NOMO-1 (cell line): ENCODE results near the gene ALCAM.

Source experiments
- DNase-seq, 2 experiments: peaks; one replicate each; lab custom pipeline; 2025; ENCODE audit not compliant: unreplicated experiment in 2 of 2; lab: John Stamatoyannopoulos, UW

The ALCAM gene

DNA sequence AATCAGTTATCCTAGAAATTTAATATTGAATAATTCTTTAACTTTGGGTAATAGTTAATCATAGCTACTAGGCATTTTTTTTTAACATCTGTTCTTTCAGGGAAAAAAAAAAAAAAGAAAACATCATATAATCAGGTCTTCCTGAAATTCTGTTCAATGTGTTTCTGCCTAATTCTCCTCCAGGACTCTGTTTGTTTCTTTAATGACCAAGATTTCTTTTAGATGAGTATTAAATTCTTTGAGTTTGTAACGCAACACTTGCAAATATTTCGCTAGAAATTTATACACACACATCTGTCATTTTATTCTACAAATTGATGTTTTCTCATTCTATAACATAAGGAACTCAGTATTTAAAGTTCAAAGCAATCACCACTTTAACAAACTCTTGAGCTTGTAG lies 56.7 kb downstream of the ALCAM start:
- DNase-seq = no peak

DNA sequence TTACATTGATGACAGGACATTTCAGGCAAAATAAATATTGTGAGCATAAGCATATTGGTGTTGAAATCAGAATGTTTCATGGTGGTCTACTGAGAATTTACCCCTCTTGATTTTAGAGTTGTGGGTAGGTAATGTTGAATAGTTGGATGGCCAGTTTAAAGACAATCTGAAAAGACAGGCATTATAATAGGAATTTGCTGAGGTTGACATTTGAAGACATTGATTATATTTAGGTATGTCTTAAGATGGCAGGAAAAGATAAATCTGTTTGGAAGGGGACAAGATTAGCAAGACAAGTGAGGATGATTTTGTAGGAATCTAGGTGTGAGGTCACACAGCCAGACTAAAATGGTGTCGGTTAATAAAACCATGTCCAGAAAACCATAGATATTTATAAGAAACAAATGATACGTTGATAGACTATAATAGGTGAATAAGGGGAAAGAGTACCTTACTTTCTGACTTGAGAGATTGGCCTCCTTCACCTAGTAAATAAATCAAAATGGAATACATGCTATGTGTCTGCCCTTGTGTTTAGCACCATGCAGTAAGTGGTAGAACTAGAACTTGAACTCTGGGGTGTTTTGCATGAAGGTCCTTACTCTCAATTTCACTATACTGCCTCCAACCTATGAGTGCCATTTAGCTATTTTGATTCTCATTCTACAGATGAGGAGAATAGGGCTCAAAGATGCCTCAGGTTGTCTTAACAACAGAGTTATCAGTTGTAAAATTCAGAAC lies 57.9 kb downstream of the ALCAM start:
- DNase-seq = no peak

DNA sequence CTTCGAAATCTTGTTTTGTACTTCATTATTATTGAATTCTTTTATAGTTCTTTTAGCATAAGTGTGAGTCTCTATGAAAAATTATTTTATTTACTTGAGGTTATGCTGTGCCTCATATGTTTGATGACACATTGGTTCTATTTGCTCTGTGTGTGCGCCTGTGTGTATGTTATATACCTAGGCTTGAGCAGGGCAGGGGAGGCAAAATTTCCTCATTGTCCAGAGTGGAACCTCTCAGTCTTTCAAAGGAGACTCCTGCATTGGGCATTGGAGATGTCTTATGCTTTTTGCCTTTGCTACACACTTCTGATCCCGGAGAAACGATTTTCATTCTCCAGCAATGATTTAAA lies 58.4 kb downstream of the ALCAM start:
- DNase-seq = no peak

DNA sequence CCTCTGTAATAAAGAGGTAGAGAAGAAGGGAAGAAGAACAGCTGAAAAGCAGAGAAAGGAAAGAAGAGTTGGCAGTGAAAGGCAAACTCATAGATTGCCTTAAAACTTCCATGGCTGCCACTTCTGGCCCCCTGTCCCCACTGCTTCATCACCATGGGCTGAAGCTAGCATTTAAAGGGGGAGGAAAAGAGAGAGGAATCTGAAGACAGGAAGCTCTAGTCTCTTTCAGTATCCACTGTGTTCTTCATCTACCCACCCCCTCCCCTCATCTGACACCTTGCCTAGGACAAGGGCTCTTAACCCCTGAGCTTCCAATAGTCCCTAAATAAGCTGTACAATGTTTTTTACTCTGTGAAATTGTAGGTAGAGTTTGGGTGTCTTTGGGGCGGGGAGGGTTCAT lies 60.6 kb downstream of the ALCAM start:
- no peak for DNase-seq

DNA sequence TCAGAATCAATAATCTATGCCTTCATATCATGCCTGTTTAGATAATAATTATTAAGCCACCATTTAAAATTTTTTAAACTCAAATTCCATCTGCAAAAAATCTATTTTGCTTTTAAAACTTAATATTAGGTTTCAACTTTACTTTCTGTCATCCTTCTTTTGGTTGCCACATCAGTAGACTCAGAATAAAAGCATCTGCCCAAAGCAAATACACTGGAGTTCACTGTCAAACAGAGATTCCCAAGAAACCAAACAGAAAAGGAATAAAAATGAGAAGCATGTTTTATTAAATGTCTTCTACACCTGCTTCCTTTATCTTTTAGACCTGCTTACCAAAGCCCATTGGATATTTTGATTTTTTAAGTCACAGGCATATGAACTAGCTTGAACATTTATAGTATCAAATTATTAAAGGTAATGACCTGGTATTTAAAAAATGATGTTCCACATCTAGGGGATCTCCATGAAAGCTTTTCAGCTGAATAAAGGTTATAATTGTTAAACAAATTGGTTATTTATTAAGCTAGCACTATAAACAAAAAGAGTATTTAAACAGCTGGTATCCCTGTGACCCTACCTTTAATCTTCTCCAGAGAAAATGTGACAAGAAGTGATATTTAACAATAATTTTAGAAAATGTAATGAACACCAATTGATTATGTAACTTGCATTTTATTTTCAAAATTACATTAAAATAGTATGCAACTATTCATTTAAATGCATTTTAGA lies 62.5 kb downstream of the ALCAM start:
- DNase-seq = no peak

DNA sequence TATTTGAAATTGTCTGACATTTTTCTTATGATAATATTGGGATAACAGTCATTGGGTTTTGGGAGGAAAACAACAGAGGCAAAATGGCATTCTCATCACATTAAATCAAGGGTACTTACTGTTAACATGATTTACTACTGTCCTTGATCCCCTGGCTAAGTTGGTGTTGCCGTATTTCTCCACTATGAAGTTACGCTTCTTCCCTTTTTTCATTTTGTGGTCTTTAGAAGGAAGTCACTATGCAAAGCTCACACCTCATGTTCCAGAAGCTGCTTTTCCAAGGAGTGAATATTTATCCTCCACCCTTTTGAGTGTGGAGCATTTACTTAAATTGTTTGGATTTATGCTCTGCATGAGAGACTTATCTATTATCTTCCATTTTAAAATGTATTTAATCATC lies 63.7 kb downstream of the ALCAM start:
- DNase-seq = peak; percentile 58 to 80

DNA sequence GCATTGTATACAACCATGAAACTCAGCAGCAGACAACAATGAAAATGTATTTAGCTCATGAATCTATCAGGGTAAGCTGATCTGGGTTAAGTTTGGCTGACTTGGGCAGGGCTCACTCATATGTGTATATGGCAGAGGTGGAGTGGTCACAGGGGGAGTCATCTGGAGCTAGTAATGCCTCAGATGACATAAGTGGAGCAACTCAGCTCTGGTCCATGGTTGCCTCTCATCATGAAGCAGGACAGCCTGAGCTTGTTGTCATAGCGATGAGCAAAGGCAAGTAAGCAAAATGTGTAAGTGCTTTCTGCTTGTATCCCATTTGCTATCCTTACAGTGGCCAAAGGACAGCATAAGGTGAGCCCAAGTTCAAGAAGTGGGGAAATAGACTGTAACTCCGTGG lies 64.5 kb downstream of the ALCAM start:
- DNase-seq = no peak

DNA sequence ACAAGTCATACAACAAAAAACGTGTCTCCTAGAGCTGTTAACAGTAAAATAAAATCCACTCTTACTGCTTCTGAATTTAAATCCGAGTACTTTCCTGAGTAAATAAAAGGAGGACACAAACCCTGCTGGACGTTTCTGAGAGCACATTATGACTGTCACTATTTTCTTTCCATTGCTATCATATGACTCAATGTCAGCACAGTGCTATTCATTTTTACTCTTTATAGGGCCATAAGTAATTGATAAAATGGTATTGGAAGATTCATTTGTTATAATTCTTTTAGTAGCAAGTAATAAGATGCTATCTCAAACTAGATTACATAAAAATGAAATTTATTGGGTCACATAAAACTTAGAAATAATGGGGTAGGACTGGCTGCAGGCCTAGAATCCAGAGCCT lies 68.6 kb downstream of the ALCAM start:
- DNase-seq = no peak

DNA sequence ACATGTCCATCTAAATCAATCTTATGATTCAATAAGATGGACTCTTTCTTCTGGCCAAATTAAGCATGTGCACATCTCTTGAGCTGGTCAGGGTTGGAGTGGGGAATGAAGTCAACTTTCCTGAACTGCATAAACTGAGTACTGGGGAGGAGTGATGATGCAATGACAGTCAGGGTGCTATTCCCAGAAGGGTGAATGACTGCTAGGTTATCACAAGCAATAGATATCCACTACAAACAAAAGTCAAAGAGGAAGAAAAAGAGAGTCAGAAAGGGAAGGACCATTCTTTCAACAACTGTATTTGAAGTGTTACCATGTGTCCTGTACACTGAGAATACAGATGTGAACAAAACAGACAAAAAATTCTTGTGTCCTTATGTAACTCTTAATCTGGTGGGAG lies 70.0 kb downstream of the ALCAM start:
- DNase-seq = no peak

DNA sequence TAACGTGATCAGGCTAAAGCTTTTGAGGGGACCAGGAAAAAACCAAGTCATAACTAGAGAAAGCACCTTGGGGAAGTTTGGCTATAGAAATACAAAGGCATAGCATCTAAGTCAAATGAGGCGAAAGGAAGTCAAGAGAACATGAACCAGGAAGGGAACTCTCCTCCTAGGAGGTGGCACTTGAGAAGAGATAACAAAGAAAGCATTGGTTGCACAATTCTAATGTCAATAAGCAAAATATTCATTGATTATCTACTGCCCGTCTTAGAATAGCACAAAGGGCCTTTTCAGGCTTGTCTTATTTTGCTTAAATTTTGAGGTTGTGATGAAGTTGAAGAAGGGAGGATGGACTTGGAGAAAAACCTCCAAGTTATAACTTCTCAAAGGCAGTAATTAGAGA lies 73.4 kb downstream of the ALCAM start:
- no peak for DNase-seq

DNA sequence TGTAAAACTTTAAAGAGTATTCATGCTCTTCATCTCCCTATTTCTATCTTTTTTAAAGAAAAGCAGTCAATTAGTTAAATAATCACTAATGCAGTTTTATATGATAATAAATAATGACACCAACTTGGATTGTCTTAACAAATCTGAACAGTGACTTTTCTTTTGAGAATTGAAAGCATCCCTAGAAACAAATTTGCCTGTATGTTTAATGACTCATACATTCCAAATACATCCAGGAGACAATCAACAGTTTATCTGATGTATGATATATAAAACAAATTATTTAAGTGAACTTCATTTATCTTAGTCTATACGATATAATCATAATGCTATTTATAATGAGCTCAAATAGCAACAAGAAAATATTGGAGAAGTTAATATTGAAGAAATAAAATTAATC lies 78.0 kb downstream of the ALCAM start:
- no peak for DNase-seq

DNA sequence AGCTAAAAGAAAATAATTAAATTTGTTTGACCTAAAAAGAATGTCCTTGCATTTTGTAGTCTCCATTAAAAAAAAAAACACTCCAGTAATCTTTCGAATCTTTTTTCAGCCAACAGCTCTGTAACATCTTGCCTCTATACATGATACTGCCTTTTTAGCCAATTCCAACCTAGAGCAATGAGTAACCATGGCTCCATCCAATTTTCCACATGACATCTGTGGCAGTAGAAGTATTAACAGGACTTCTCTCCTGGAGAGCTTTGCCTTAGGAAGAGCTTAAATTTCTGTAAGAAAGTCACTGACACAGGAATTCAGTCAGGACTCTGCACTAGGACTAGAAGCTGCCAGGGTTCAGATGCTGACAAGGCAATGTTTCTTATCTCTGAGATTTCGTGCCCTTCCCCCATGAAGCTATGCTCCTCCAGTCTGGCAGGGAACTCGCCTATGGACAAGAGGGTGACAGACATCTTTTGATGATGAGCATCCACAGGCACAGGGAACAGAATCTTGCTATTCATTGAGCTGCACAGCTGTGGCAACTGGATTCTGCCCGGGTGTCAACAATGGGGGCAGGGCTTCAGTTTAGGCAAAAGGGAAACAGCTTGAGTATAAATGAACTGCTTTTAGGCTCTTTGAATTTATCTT lies 81.8 kb downstream of the ALCAM start:
- DNase-seq = no peak

DNA sequence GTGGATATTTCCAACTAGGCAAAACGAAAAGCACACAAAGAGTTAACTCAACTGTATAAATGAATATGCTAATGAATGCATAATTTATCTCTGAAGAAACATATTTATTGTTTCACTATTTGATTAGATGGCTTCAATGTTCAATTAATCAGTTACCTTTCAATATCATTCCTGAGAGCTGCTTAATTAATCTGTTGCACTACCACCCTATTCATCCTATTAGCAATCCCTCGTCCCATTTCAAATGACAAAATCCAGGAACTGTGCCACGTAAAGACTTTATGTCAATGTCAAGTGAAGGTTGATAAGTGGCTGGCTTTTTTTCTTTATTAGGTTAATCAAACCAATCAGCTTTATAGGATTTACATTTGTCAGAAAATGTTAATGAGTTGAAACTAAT lies 82.7 kb downstream of the ALCAM start:
- DNase-seq = no peak

DNA sequence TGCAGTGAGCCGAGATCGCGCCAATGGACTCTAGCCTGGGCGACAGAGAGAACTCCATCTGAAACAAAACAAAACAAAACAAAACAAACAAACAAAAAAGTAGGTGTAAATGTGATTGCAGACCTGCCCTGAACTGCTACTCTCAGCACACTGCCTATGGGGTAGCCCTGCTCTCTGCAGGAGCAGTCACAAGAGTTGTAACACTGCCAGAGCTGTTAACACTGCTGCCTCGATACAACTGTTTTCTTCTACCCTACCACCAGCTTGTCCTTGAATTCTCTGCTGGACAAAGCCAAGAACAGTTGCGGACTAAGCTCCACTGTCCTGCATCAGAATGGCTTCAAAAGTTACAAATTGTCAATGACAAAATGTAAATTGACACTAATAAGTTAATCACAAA lies 89.3 kb downstream of the ALCAM start:
- no peak for DNase-seq

DNA sequence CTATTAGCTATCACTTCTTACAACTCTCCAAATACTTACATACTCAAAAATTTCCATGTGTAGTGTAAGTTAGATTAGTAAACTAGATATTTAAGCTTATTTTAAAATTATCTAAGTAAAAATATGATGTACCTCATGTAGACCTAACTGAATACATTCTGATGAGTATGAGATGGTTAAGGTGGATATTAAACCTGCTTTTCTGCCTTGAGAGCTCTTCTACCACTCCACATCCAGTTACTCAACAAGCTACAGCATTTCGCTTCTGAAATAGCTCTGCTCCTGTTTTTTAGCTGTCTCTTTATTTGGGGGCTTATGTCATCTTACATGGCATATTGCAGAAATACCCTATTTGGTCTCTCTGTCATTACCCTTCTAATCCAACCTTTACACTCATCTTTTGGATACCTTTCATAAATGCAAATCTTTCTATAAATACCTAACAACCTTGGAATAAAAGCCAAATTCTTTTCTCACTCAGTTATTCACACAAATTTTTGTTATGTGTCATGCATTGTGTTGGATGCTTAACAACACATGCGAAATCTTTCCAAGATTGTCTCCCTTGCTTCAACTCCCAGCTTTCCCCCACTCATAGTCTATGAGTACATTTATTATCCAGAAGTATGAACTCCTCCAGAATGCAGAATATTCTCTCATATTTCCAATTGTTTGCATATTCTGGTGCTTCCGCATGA lies 92.0 kb downstream of the ALCAM start:
- DNase-seq = no peak

DNA sequence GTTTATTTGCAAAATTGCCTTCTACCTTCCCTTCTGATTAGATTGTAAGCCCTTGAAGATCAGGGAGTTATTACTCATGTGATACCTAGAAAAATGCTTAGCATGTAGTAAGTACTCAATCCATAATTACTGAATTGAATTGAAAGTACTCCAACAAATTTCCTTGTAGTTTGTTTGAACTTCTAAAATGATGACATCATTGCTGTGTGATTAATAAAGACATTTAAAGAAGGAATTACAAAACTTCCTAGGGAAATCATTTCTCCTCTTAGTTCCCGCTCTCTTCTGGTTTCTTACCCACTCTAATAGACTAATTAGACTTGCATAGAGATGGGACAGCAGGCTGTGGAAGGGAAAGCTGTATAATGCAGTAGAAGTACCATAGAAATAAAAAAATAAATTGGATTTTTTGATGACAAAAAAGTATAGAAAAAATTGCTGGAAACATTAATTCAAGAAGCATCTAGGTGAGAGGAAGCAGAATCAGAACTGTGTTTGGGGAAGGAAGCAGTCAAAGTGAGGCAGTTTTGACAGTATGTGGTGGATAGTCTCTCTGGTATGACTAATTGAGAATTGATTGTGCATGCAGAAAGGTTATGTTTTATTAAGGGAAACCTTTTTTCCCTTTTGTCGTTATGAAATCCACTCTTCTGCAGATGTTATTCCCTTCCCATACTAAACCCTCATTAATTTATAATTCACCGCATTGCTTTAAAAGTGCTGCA lies 93.0 kb downstream of the ALCAM start:
- no peak for DNase-seq

DNA sequence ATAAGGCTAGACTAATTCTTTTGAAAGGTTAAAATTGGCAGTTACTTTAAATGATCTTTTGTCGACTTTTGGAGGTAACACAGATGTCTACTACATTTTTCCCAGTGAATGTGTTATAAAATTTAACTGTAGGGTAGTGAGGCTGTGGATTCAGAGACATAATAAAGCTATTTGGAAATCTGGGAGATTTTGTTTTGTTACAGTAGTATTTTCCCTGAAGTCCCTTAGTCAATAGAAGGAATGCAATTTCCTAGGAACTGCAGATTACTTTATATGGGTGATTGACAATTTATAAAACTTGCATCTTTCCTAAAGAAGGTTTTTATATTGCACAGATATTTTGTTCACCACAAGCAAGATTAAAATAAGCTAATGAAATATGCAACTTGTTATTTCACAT lies 96.9 kb downstream of the ALCAM start:
- DNase-seq = no peak

DNA sequence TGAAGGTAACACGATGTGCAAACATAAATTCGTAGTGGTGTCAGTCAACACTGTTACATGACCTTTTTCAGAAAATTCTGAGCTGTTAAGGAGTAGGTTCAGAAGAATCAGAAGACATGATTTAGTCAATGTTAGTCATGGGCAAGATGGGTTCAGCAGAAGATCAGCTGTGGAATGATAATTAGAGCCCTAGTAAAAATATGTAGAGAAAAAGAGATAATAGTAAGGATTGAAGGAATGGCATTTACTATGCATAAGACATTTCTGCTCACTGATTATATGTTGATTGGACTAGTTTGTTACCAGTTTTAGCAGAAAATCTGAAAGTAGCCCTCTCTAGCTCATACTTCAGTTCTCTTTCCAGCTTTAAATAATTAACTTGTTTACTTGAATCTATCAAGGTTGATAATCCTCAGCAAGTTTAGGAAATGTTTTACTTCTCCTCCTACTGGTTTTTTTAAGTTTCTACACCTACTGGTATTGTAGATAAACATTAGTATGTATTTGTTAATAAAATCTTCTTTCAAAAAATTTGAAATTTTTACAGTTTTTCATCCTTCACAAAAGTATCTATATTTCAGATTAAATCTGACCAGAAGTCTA lies 98.6 kb downstream of the ALCAM start:
- DNase-seq = no peak

DNA sequence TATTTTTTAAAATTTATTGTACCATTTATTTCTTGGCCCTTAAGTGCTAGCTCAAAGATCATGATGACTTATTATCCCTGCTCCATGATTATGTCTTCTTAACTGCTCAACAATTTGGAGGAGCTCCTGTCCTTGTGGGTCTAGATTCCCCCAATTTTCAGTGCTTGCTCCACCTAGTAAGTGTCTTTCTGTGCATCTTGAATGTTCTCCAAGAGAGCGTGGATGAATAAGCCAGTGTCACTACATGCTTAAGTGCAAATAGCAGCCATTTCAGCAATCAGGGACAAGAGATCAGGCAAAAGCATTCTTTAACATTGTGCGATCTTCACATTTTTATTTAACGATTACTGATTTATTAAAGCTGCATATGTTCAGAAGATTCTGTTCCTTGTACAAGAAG lies 99.4 kb downstream of the ALCAM start:
- DNase-seq = no peak
